ACHN (cell line): Measurements from ENCODE around the gene TGDS.

ENCODE experiments used
- DNase-seq: peaks from one replicate; pipeline ENCODE4 v3.0.0-alpha.2; 2015
- in situ Hi-C: cut with HindIII; loops from 2 replicates; pipeline ENCODE4 v1.10.0; 2017; ENCODE audit warnings: low sequenced_read_pairs, low pct_ligation_motif_present, low pct_unique_long_range_greater_than_20kb

Gene TGDS

DNA sequence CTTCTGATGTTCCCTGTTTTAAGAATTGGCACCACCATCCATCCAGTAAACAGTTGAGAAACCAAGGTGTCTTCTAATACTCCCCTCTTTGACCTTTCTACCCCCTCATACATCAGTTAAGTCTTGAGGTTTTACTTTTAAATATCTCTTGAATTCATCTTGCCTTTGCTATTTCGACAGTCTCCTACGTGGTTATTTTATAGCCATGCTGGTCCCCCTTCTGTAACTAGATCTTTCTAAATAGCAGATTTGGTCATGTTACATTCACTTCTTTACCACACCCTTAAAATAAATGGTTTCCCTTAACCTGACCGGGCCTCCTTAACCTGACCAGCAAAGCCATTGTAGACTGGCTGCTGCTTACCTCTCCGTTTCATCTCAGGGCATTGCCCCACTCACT is 11.1 kb upstream of the TGDS start:
- DNase-seq, result no peak
- in situ Hi-C loops, result no loop called here

DNA sequence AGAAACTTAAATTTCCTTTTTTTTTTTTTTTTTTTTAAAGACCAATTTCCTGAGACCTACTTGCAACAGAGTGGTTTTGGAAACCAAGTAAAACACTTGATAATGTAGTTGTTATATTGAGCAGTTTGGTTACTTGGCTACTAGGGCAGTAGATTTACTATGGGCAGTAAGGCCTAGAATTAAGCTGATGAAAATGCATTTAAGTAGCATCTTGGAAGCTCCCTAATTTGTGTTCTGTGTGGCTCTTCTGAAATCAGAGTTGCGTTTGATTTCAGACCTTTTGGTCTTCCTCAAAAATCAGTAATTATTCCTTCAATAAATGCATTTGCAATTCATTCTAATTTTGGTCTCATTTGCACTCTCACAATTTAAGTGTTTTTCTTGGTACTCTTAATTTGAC is 6.5 kb upstream of the TGDS start:
- DNase-seq, result no peak
- in situ Hi-C loops, result no loop called here

DNA sequence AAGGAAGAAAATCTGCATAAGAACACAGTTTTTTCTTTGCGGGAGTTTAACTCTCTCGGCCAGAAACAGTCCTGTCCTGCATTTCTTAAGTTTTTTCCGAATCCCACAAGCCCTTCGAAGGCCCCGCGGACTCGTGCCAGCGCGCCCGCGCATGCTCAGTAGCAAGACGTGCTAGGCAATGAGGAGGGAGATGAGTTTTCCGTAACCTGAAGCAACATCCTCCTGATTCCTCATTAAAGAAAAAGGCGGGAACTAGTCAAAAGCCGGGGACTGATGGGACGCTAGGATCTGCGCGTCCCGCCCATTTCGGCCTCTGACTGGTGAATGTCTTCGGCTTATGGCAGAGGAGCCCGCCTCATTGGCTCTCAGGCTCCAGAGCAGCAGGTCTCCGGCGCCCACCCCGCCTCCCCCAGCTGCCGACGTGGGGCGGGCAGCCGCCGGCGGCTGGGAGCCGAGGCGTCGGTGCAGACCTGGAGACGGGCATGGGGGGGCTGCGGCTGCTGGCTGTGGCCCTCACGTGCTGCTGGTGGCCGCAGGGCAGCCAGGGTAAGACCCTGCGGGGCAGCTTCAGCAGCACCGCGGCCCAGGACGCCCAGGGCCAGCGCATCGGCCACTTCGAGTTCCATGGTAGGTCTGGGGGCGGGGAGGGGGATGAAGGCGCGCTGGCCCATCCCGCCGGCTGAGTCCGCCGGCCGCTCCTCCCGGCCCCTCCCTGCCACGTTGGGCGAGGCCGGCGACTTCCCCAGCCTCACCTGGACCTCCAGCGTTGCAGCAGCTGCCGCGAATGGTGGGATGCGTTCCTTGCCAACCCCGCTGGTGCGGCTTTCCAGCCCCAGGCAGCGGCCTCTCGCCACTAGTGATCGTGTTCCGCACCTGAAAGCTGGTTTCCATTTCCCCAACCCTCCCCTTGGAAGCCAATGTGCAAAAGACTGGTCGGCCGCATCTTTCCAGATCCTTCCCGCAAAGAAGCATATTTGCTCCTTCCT is 5.8 kb upstream of the TGDS start, which contains the start of gene GPR180:
Gene GPR180, plus strand, starts transcription at position 412 of the 986 bp plus-strand sequence. Its CDS starts 71 bp downstream, at position 483.
- in situ Hi-C loops, result no loop called here
- DNase-seq, result peak; percentile 98

DNA sequence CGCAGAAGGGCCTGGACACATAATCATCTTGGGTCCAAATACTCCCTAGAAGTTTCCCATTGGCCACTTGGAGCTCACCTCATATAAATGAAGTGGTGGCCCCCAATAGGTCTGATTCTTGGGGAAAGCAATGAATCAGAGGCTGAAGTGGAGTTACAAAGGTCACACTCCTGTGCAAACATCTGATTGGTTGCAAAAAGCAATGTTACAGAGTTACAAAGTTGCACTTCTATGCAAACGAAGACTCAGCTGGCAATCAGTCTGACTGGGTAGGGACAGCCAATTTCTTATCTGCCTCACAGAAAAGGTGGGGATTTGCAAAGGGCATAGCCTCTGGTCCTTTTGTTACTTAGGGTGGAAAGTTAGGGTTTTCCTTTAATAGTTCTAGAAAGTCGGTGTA is 3.9 kb upstream of the TGDS start:
- in situ Hi-C loops, result no loop called here

DNA sequence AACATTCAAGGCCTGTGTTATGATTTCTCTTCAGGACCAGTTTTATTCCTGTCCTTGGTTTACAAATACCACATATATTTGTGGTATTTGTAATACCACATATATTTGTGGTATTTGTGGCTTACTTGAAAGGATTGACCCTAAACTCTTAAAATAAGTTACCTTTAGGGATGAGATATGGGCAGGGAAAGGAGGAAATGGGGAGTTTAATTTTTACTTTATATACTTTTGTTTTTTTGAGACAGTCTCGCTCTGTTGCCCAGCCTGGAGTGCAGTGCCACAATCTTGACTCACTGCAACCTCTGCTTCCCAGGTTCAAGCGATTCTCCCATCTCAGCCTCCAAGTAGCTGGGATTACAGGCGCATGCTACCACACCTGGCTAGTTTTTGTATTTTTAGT is 2.3 kb upstream of the TGDS start:
- no peak for DNase-seq

More for the DNA sequence above, 3.9 kb upstream of the TGDS start:
- no peak for DNase-seq

DNA sequence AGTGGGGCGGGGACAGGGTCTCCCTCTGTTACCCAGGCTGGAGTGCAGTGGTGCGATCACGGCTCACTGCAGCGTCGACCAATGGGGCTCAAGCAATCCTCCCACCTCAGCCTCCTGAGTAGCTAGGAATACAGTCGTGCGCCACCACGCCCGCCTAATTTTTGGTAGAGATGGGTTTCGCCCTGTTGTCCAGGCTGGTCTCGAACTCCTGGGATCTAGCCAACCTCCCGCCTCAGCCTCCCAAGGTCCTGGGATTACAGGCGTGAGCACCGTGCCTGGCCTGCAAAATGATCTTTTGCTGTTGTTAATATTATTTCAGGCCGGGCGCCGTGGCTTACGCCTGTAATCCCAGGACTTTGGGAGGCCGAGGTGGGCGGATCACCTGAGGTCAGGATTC is 621 bp upstream of the TGDS start:
- DNase-seq, result no peak
- in situ Hi-C loops, result no loop called here

More for the DNA sequence above, 2.3 kb upstream of the TGDS start:
- in situ Hi-C loops, result no loop called here

DNA sequence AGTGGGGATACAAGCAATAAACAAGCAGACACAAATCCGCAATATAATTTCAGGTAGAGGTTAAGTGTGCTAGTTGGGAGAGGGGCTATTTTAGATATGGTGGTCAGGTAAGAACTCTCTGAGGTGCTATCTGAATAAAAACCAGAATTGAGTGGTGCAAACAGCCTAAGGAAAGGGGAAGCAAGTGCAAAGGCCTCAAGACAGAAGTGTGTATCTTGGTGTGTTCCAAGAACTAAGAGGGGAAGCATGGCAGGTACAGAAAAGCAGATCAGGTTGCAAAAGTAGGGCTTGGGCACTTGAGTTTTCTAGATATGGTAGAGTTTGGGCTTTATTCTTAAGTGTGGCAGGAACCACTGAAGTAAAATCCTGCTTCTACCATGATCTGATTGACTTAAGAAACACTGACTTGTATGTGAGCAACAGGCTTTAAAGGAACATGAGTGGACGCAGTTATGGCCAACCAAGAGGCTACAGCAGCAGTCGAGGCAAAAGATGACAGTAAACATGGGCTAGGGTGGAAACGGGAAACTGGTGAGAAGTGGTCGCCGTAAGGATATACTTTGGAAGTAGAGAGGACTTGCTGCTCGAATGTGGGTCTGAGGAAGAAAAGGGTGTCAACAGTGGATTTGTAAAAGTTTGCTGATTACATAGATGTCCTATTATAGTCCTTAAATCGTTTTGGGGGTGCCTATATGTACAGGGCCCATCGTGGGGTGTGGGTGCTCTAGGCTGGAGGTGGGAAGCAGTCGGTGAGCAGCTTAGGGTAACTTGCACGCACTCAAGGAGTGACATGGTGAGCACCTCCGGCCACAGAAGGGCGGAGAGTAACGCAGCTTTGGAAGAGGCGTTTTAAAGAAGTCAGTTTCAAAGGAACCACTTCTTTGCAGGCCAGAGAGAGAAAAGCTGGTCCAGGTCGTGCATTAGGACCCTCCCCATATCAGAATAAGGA is 677 bp downstream of the TGDS start:
- DNase-seq, result peak; percentile 28

DNA sequence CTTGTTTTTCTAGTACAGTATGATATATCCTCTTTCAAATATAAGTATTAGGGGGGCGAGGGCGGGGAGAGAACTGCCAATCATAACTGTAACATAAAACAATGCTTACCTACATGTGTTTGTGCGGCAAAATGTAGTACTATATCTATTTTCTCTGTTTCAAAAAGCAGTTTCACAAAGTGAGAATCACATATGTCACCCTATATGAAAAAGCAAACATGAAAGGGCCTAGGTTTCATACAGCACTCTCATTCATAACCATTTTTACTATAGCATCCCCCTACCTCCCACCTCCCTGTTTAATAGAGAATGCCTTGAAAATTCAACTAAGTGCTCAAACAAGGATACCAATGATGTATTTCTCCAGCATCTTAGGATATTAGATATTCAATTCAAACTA is 5.2 kb downstream of the TGDS start:
- in situ Hi-C loops, result no loop called here
- no peak for DNase-seq

More for the DNA sequence above, 677 bp downstream of the TGDS start:
- in situ Hi-C loops, result no loop called here

DNA sequence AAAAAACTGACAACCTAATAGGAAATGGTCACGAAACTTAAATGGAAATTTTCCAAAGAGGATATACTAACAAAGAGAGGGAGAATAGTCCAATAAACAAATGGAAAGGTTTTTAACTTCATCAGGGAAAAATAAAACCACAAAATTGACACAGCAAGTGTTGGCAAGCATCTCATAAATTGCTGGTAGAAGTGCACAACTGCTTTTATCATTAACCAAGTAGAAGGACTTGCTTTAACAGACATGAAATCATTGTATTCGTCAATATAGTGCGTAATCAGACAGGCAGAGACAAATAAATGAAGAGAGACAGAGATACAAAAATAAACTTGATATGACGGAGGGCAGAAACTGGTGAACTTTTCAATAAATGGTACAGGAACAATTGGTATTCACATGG is 7.4 kb downstream of the TGDS start:
- no peak for DNase-seq
- in situ Hi-C loops, result no loop called here

DNA sequence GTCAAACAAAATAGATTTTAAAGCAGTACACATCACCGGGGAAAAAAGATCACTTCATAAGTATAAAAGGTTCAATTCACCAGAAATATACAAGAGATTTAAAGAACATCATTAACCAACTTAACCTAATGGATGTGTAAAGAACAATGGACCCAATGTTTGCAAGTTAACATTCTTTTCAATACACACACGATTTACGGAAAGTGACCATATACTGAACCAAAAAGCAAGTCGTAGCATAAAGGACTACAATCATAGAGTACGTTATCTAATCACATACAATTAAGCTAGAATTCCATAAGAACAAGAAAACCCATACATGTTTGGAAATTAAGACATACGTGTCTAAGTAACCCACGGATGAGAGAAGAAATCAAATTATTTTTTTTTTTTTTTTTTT is 9.6 kb downstream of the TGDS start:
- no peak for DNase-seq
- in situ Hi-C loops, result no loop called here

DNA sequence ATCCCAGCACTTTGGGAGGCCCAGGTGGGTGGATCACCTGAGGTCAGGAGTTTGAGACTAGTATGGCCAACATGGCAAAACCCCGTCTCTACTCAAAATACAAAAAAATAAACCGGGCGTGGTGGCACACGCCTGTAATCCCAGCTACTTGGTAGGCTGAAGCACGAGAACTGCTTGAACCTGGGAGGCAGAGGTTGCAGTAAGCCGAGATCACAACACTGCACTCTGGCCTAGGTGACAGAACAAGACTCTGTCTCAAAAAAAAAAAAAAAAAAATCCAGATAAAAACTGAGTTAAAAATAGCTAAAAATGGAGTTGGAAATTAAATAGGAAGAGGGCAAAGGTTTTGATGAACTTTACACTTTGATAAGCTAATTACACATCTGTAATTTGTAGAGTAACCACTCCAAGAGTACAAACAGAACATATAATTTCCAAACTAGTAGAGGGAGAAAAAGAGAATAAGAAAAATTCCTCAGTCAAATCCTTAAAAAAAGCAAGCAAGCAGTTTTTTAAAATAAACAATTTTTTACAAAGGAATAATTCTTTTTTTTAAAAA is 10.3 kb downstream of the TGDS start:
- DNase-seq, result no peak
- in situ Hi-C loops, result no loop called here

DNA sequence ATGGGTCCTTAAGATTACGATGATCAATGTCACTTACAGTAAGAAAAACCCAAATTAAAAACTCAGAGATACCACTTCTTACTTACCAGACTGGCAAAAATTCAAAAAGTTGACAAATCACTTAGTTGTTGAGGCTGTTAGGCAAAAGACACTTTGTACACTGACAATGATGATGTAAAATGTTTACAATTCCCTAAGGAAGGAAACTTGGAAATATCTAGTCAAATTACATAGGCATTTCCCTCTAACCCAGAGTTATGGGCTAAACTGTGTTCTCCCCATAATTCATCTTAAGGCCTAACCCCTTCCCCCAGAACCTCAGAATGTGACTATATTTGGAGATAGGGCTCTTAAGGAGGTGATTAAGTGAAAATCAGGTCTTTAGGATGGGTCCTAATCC is 12.0 kb downstream of the TGDS start:
- DNase-seq, result no peak
- in situ Hi-C loops, result no loop called here

DNA sequence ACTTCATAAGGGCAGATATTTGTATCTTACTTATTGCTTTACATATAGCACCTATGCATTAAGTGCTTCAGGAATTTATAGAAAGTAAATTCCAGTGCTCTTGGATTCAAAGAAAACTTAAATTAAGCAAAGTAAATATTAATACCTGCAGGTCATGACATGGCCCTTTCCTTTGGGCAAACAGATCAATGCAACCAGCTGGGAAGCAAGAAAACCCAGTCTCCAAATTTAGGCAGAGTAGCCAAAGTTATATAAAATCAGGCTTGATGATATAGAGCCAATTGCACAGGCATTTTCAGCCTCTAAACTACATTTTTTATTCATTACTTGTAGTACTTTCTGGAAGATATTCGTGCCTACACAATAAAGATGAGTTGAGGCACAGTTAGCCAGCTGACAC is 16.9 kb downstream of the TGDS start:
- in situ Hi-C loops, result no loop called here

DNA sequence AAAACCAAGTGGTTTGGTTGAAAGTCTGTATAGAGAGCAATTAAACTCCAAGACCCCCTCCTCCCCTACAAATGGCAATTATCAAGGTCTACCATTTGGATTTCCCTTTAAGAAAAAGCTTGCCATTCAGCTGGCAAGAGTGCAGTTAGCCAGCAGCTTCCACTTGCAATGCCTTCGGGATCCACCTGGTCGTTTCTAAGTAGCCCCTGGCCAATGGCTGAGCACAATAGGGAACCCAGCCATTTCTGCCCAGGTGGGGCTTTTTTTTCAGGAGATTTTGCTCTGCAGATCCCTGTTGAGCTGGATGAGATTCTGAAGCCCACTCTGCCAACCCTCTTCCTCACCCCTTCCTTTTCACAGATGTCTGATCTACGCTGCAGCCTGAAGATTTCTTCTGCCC is 26.3 kb downstream of the TGDS start:
- DNase-seq, result no peak
- in situ Hi-C loops, result no loop called here

More for the DNA sequence above, 16.9 kb downstream of the TGDS start:
- DNase-seq, result no peak

DNA sequence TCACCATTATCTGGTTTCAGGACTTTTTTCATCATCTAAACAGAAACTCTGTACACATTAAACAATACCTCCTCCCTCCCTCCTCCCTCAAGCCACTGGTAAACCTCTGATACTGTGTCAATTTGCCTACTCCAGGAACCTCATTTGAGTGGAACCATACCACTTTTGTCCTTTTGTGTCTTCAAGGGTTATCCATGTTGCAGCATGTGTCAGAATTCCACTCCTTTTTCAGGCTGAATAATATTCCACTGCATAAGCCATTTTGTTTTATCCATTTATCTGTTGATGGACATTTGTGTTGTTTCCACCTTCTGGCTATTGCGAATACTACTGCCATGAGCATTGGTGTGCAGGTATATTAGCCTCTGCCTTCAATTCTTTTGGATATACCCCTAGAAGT is 27.5 kb downstream of the TGDS start:
- in situ Hi-C loops, result no loop called here
- no peak for DNase-seq

DNA sequence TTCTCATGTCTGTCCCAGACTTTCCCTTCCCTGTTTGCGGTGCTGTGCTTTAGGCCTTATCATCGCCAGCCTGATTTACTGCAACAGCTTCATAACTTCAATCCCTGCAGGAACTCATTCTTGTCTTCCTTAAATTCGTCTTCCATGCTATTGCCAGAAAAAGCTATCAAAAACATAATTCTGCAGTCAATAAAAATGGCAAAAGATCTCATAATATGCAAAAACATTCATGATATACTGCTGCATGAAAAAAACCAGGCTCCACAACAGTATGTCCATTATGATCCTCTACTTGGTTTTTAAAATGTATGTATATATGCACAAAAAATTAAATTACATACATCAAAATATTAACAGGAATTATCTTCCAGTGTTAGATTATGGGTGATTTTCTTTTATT is 28.4 kb downstream of the TGDS start:
- DNase-seq, result no peak
- in situ Hi-C loops, result no loop called here

DNA sequence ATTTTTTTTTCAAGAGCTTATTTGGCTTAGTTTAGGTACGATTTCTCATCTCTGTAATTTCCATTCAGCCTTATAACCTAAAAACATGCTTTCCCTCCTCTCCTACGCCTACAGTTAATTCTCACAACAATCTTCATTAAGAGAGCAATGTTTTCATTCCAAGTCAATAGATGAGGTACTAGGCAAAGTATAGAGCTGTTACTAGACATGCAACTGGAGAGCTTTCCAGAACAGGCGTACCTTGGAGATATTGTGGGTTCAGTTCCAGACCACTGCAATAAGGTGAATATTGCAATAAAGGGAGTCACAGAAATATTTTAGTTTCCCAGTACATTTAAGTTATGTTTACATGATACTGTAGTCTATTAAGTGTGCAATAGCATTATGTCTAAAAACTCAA is 34.8 kb downstream of the TGDS start:
- DNase-seq, result no peak
- in situ Hi-C loops, result no loop called here

DNA sequence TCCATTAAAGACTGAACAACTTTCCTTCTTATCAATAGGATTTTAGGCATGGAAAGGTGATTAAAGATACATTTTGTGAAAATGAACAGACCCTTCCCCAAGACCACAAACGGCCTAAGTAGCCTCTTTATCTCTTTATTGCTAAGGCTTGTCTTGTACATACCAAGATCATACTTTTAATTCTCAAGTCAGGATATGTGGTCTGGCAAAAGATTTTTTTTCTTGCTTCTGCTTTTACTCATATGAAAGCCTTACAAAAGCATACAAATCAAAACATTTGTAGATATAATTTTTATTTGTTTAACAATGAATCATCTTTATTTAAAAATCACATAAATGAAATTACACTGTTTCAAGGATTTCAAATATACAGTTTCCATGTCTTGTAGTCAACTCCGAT is 35.8 kb downstream of the TGDS start:
- in situ Hi-C loops, result no loop called here
- DNase-seq, result no peak

DNA sequence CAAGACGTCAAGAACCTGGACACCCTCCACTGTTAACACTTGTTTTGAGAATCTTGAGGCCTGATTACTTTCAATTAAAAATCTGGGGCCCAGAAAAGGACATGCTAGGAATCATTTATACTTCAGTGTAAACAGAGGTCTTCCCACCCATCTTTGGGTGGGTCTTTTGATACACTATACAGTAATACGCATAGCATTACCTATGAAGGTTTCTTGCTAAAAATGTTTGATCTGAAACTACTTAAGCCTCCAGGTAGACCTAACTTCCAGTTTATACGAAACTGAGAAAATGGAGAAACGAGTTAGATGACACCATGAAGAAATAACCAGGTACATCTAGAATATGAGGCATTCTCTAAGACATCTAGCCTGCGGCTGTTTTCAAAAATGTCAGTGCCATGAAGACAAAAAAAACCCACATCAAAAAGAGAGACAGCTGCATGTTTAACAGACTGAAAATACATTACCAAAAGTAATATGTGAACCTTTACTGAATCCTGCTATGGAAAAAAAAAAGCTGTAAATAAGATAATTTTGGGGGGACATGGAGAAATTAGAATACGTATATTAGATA is 36.6 kb downstream of the TGDS start:
- no peak for DNase-seq
- in situ Hi-C loops, result no loop called here
